Nephron progenitor cell (in vitro differentiated cells): Measurements from ENCODE around the gene CDH2.
A peak's percentile ranks its signal among the peaks of the same experiment; 100 is the strongest.

Experiments
- DNase-seq: peaks from one replicate; pipeline ENCODE4 v3.0.0; 2021
- H3K27ac Mint-ChIP-seq: 2 replicates; pipeline ENCODE4 v1.8.0; 2021; ENCODE audit warnings: mild to moderate bottlenecking, moderate library complexity, mixed read lengths
- H3K27me3 Mint-ChIP-seq: 2 replicates; pipeline ENCODE4 v1.8.0; 2021; ENCODE audit warnings: mild to moderate bottlenecking, low read depth, mixed read lengths; ENCODE audit not compliant: poor library complexity
- H3K36me3 Mint-ChIP-seq: 2 replicates; pipeline ENCODE4 v1.8.0; 2021; ENCODE audit warnings: low read depth, mixed read lengths
- H3K4me1 Mint-ChIP-seq: 2 replicates; pipeline ENCODE4 v1.8.0; 2021; ENCODE audit warnings: mixed read lengths
- H3K4me3 Mint-ChIP-seq: 2 replicates; pipeline ENCODE4 v1.8.0; 2021; ENCODE audit warnings: mild to moderate bottlenecking, moderate library complexity, mixed read lengths
- H3K9me3 Mint-ChIP-seq: 2 replicates; pipeline ENCODE4 v1.8.0; 2021; ENCODE audit warnings: mild to moderate bottlenecking, moderate library complexity, mixed read lengths
- CTCF ChIP-seq: fragments of 200-600 bp; sonication (generic); IDR thresholded peaks from 2 replicates; pipeline ENCODE4 v1.5.0; 2021; ENCODE audit warnings: antibody characterized with exemption

CDH2 gene

GRCh38 chr18:28114472-28114871, 62.5 kb downstream of the CDH2 start:
- no peak for TF ChIP-seq CTCF
- no peak overlapping the region for H3K4me3 Mint-ChIP-seq
- H3K4me1 Mint-ChIP-seq: peaks cover 80% of the 10 kb centered on the region
- no peaks in the 10 kb centered on the region for H3K9me3 Mint-ChIP-seq
- peaks cover 9% of the 10 kb centered on the region for H3K36me3 Mint-ChIP-seq
- DNase-seq: no peak
- no peak overlapping the region for H3K27ac Mint-ChIP-seq
- no peaks in the 10 kb centered on the region for H3K27me3 Mint-ChIP-seq

GRCh38 chr18:28113271-28114029, 63.5 kb downstream of the CDH2 start:
- Mint-ChIP-seq H3K4me3 (no peak overlapping the region), H3K27me3 (no peaks in the 10 kb centered on the region), H3K4me1 (peaks cover 85% of the 10 kb centered on the region), H3K27ac (peak overlapping the region; percentile 68), H3K9me3 (no peaks in the 10 kb centered on the region), H3K36me3 (peaks cover 9% of the 10 kb centered on the region)
- TF ChIP-seq CTCF: no peak
- no peak for DNase-seq

- peaks cover 9% of the 10 kb centered on the region for H3K36me3 Mint-ChIP-seq
- H3K4me3 Mint-ChIP-seq: peak overlapping the region; percentile 35
- peak overlapping the region; percentile 60 for H3K27ac Mint-ChIP-seq
- TF ChIP-seq CTCF: no peak
- no peaks in the 10 kb centered on the region for H3K27me3 Mint-ChIP-seq
- H3K9me3 Mint-ChIP-seq: no peaks in the 10 kb centered on the region
- H3K4me1 Mint-ChIP-seq: peaks cover 91% of the 10 kb centered on the region
- DNase-seq: no peak
Observed at GRCh38 chr18:28112056-28112470, 64.9 kb downstream of the CDH2 start.

GRCh38 chr18:28110924-28111323, 66.0 kb downstream of the CDH2 start:
- Mint-ChIP-seq H3K36me3 (peaks cover 13% of the 10 kb centered on the region), H3K27me3 (no peaks in the 10 kb centered on the region), H3K27ac (peak overlapping the region; percentile 83), H3K4me3 (no peak overlapping the region), H3K4me1 (peaks cover 84% of the 10 kb centered on the region), H3K9me3 (no peaks in the 10 kb centered on the region)
- TF ChIP-seq CTCF: no peak
- DNase-seq: no peak

- DNase-seq: no peak
- peaks cover 76% of the 10 kb centered on the region for H3K4me1 Mint-ChIP-seq
- peaks cover 2% of the 10 kb centered on the region for H3K9me3 Mint-ChIP-seq
- TF ChIP-seq CTCF: no peak
- H3K36me3 Mint-ChIP-seq: peaks cover 12% of the 10 kb centered on the region
- no peaks in the 10 kb centered on the region for H3K27me3 Mint-ChIP-seq
- H3K27ac Mint-ChIP-seq: peak overlapping the region; percentile 91
- peak overlapping the region; percentile 14 for H3K4me3 Mint-ChIP-seq
Observed at GRCh38 chr18:28109781-28110560, 67.0 kb downstream of the CDH2 start.
